K562 (cell line): ENCODE results near the gene NRTN. TPM values are rescaled to one million over a fixed set of nuclear protein-coding genes. Genes with fewer than 3 reads are reported as not detected.

Experiments
- ARNT ChIP-seq, 2 experiments: fragments of 450-650 bp; IDR thresholded peaks; 2 replicates each; pipeline ENCODE4 v1.6.1; 2016; ENCODE audit warnings: mild to moderate bottlenecking in 1 of 2
- CC2D1A ChIP-seq: fragments of 450-650 bp; IDR thresholded peaks from 2 replicates; pipeline ENCODE4 v1.6.1; 2017; ENCODE audit warnings: mild to moderate bottlenecking
- CREM ChIP-seq: IDR thresholded peaks from 2 replicates; pipeline ENCODE4 v1.6.1; 2014; ENCODE audit warnings: antibody characterized with exemption, low read depth
- GABPB1 ChIP-seq: sonication (generic); formaldehyde crosslinking; IDR thresholded peaks from 2 replicates; pipeline ENCODE4 v1.8.0; 2022; ENCODE audit warnings: mild to moderate bottlenecking, missing genetic modification reagents
- IRF2 ChIP-seq: sonication (generic); formaldehyde crosslinking; IDR thresholded peaks from 2 replicates; pipeline ENCODE4 v1.8.1; 2022; ENCODE audit warnings: mild to moderate bottlenecking, missing genetic modification reagents
- IRF9 ChIP-seq: fragments of 450-650 bp; IDR thresholded peaks from 2 replicates; pipeline ENCODE4 v1.6.1; 2016; ENCODE audit warnings: missing biosample characterization, missing genetic modification characterization
- JUN ChIP-seq, 2 experiments: sonication (generic) in 1 of 2; formaldehyde crosslinking in 1 of 2; IDR thresholded peaks; 2 replicates each; pipeline versions ENCODE4 v1.6.1 to v1.8.0; 2012 to 2022; ENCODE audit warnings: borderline replicate concordance in 2 of 2, mild to moderate bottlenecking in 2 of 2, improper control_type of control experiment in 1 of 2, low read depth in 1 of 2, low read length in 1 of 2, missing genetic modification reagents in 1 of 2
- KLF1 ChIP-seq: fragments of 450-650 bp; IDR thresholded peaks from 2 replicates; pipeline ENCODE4 v1.6.1; 2016; ENCODE audit warnings: missing genetic modification characterization, missing compliant biosample characterization
- MITF ChIP-seq: IDR thresholded peaks from 2 replicates; pipeline ENCODE4 v1.6.1; 2014; ENCODE audit warnings: antibody characterized with exemption
- SMAD4 ChIP-seq: fragments of 250-450 bp; sonication (Bioruptor Pico); conservative IDR thresholded peaks from 2 replicates; pipeline ENCODE4 v1.8.0; 2021; ENCODE audit warnings: inconsistent platforms, mild to moderate bottlenecking, moderate library complexity
- SNIP1 ChIP-seq: fragments of 450-650 bp; IDR thresholded peaks from 2 replicates; pipeline ENCODE4 v1.7.1; 2017; ENCODE audit warnings: low read depth, mild to moderate bottlenecking
- ZFP36 ChIP-seq: fragments of 150-350 bp; IDR thresholded peaks from 2 replicates; pipeline ENCODE4 v1.6.1; 2018; ENCODE audit warnings: low read length, low read depth; ENCODE audit not compliant: partially characterized antibody
- ZNF140 ChIP-seq: fragments of 250-450 bp; sonication (Bioruptor Pico); IDR thresholded peaks from 2 replicates; pipeline ENCODE4 v1.8.0; 2021; ENCODE audit warnings: moderate library complexity, mild to moderate bottlenecking, inconsistent platforms
- ZNF212 ChIP-seq: fragments of 450-650 bp; formaldehyde crosslinking; IDR thresholded peaks from 2 replicates; pipeline ENCODE4 v1.4.0; 2020; ENCODE audit warnings: mild to moderate bottlenecking
- ZNF282 ChIP-seq: sonication (generic); formaldehyde crosslinking; IDR thresholded peaks from 2 replicates; pipeline ENCODE4 v1.8.1; 2023; ENCODE audit warnings: missing genetic modification reagents
- ZNF609 ChIP-seq: sonication (generic); formaldehyde crosslinking; IDR thresholded peaks from 2 replicates; pipeline ENCODE4 v1.8.1; 2023; ENCODE audit warnings: missing genetic modification reagents, mild to moderate bottlenecking, borderline replicate concordance
- ZNF655 ChIP-seq: fragments of 250-450 bp; sonication (Bioruptor Pico); IDR thresholded peaks from 2 replicates; pipeline ENCODE4 v1.5.0; 2021
- ZNF76 ChIP-seq: fragments of 250-450 bp; sonication (Bioruptor Pico); IDR thresholded peaks from 2 replicates; pipeline ENCODE4 v1.4.0; 2020; ENCODE audit warnings: mild to moderate bottlenecking, moderate library complexity, borderline replicate concordance
- polyA plus RNA-seq, 8 experiments: library from polyadenylated mRNA; depleted of rRNA in 4 of 8; stranded (reverse) in 5 of 8; unstranded in 3 of 8; fragments of >200 nt; fragmentation: Nextera tagmentation in 2 of 8; fragmentation: Illumina TruSeq in 1 of 8; extraction: Ambion mirVana in 2 of 8; extraction: Trizol in 1 of 8; gene quantifications; 2 replicates each; pipeline versions ENCODE4 v1.2.1 to v1.2.3, GENCODE V29; 2011 to 2014; ENCODE audit warnings: inconsistent platforms in 1 of 8, missing spikeins in 1 of 8
- total RNA-seq, 7 experiments: library from RNA; depleted of rRNA in 6 of 7; stranded (reverse); fragments of >200 nt in 6 of 7; fragmentation: Illumina TruSeq in 2 of 7; extraction: Trizol in 2 of 7; gene quantifications; 2 replicates each; pipeline versions ENCODE4 v1.2.1 to v1.2.3, GENCODE V29; 2011 to 2021; ENCODE audit warnings: low replicate concordance in 1 of 7

Gene NRTN
- total and polyA plus RNA-seq, 9 of the 15 experiments (the other 6 are each of a cell fraction or from before 2014, with no cell fraction given) = 0.62 to 8.1 (median 1.6) TPM; not detected in 2

- TF ChIP-seq ZNF76 (0 out of 2 replicates have a peak, but pooled peaks have one; percentile 35), CREM (peak; percentile 52; the same call in 1 of the 2 replicates), ARNT (IDR thresholded peaks at IDR 0.05) (peak; percentile 34 to 67; a peak in 2 of 4 replicates), CC2D1A (peak; percentile 75; the same call in 1 of the 2 replicates), ZNF282 (CRISPR knock-in tag) (no peak), JUN (IDR thresholded peaks at IDR 0.05; ENCODE audit: borderline replicate concordance, low read depth, low read length) (peak; percentile 68; the same call in 1 of the 2 replicates), JUN (CRISPR knock-in tag; IDR thresholded peaks at IDR 0.05; ENCODE audit: borderline replicate concordance) (no peak), GABPB1 (CRISPR knock-in tag) (peak; percentile 56; the same call in 1 of the 2 replicates), SMAD4 (peak; percentile 97), ZNF140 (CRISPR knock-in tag) (no peak), ZNF655 (CRISPR knock-in tag) (no peak), ZFP36 (no peak), KLF1 (tag) (0 out of 2 replicates have a peak, but pooled peaks have one; percentile 37), ZNF212 (CRISPR knock-in tag) (no peak), SNIP1 (no peak), ZNF609 (0 out of 2 replicates have a peak, but pooled peaks have one; percentile 56), IRF9 (no peak), MITF (0 out of 2 replicates have a peak, but pooled peaks have one; percentile 30), IRF2 (CRISPR knock-in tag) (no peak)
Measured at GRCh38 chr19:5799247-5800241, 5.3 kb upstream of the NRTN start (continued).
